Fibroblast of lung (primary cell): ENCODE measurements around the gene NTN1.
A peak's percentile ranks its signal among the peaks of the same experiment; 100 is the strongest.

Experiments
- CTCF ChIP-seq, 2 donors: IDR thresholded peaks in 1 of 2; conservative IDR thresholded peaks in 1 of 2; 1 replicate in 1 of 2; 2 replicates in 1 of 2; pipeline ENCODE4 v1.5.1; 2011 to 2012; ENCODE audit warnings: low read length in 2 of 2, control low read depth in 1 of 2, inconsistent platforms in 1 of 2, low read depth in 1 of 2, mild to moderate bottlenecking in 1 of 2
- EZH2 ChIP-seq: IDR thresholded peaks from 2 replicates; pipeline ENCODE4 v1.5.1; 2012; ENCODE audit warnings: low read length, control low read depth, mild to moderate bottlenecking; ENCODE audit errors: missing control alignments

- no peak for TF ChIP-seq CTCF (conservative IDR thresholded peaks at IDR 0.05 in 1 of 2, IDR thresholded peaks at IDR 0.05 in 1 of 2; ENCODE audit: low read depth in 1 of 2, low read length in 2 of 2)
- peak; percentile 60 for TF ChIP-seq EZH2
Observed at GRCh38 chr17:9020824-9021157, 519 bp upstream of the NTN1 start.
